OCI-LY7 (cell line): ENCODE measurements around the gene DNMBP.

Experiments
- CTCF ChIP-seq: fragments of 200-600 bp; sonication (generic); conservative IDR thresholded peaks from 2 replicates; pipeline ENCODE4 v1.5.1; 2014; ENCODE audit warnings: mild to moderate bottlenecking, antibody characterized with exemption, low read length, moderate library complexity, mixed read lengths
- EZH2phosphoT487 ChIP-seq: fragments of 200-600 bp; sonication (generic); IDR thresholded peaks from 2 replicates; pipeline ENCODE4 v1.6.1; 2018; ENCODE audit warnings: low read depth, borderline replicate concordance, mild to moderate bottlenecking, mixed run types, antibody characterized with exemption, low read length, moderate library complexity, mixed read lengths

DNA sequence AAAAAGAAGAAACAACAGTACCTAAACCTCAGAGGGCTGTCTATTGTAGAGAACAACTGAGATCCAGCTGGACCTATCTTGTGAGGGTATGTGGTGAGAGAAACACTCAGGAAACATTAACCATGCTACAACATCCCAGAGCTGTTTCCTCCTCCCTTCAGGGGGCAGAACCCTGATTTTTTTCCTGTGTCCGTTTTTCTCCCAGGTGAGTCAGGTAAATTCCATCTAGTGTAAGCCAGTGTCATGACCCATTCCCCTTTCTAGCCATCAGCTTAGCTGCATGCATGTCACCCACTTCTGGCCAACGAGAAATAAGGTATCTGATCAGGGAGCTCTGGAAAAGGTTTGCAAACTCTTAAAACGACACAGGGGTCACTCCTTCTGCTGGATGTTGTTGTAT lies 103.8 kb downstream of the DNMBP start:
- TF ChIP-seq CTCF (no peak), EZH2phosphoT487 (no peak)
